ENCODE results near the gene CUEDC1. TPM values are rescaled to one million over a fixed set of nuclear protein-coding genes. Genes with fewer than 3 reads are reported as not detected.

Gene CUEDC1
- total RNA-seq, 1 donor from 2014 or later: 76.1 TPM

DNA sequence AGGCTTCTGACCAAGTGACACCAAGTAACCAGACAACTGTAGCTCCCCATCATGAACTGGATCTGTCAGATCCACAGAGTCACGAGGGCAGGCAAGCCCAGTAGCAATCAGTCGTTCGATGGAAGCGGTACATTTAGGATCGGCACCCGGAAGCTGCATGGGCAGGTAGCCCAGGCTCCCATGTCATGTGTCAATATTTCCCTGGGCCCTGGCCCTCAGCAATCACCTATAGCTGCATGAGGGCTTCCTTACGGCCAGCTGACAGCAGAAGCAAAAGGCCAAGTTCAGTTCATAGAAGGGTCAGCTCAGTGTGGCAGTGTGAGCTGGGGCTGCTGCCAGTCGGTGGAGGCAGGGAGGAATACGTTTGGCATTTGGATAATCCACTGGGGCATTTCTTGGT, 137.1 kb downstream of the CUEDC1 start:
- H3K4me3 ChIP-seq: no peak overlapping the region
- intact Hi-C loops (cut with DNase I): no loop called here

DNA sequence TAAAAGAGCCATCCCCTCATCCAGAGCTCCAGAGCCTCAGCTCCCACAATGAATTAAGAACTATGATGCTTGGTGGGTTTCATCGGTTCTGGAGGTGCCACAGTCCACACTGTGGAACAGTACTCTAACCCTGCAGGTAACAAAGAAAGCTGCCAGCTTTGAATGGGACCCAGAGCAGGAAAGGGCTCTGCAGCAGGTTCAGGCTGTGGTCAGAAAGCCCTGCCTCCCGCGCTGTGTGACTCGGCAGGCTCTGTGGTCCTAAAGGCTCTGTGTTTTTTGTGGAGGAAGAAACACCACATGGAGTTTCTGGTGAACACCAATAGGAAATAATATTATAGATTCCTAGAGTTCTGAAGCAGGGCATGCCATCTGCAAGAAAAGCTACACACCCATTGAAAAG, 137.9 kb downstream of the CUEDC1 start:
- Histone ChIP-seq H3K9me3 (no peaks in the 10 kb centered on the region), H3K36me3 (no peaks in the 10 kb centered on the region), H3K27ac (no peak overlapping the region), H3K4me1 (no peaks in the 10 kb centered on the region), H3K4me3 (no peak overlapping the region), H3K27me3 (no peaks in the 10 kb centered on the region)
- intact Hi-C loops (cut with DNase I): no loop called here
- TF ChIP-seq, protein P1, sequence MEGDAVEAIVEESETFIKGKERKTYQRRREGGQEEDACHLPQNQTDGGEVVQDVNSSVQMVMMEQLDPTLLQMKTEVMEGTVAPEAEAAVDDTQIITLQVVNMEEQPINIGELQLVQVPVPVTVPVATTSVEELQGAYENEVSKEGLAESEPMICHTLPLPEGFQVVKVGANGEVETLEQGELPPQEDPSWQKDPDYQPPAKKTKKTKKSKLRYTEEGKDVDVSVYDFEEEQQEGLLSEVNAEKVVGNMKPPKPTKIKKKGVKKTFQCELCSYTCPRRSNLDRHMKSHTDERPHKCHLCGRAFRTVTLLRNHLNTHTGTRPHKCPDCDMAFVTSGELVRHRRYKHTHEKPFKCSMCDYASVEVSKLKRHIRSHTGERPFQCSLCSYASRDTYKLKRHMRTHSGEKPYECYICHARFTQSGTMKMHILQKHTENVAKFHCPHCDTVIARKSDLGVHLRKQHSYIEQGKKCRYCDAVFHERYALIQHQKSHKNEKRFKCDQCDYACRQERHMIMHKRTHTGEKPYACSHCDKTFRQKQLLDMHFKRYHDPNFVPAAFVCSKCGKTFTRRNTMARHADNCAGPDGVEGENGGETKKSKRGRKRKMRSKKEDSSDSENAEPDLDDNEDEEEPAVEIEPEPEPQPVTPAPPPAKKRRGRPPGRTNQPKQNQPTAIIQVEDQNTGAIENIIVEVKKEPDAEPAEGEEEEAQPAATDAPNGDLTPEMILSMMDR (IDR thresholded peaks at IDR 0.05): no peak
- no peak for DNase-seq (ENCODE audit: low spot score in 2 of 2)

More for the DNA sequence above, 137.1 kb downstream of the CUEDC1 start:
- Histone ChIP-seq H3K27me3 (no peaks in the 10 kb centered on the region), H3K36me3 (no peaks in the 10 kb centered on the region), H3K27ac (no peak overlapping the region), H3K4me1 (no peaks in the 10 kb centered on the region), H3K9me3 (no peaks in the 10 kb centered on the region)
- DNase-seq (ENCODE audit: low spot score in 2 of 2): no peak
- TF ChIP-seq, protein P1 (IDR thresholded peaks at IDR 0.05): no peak

DNA sequence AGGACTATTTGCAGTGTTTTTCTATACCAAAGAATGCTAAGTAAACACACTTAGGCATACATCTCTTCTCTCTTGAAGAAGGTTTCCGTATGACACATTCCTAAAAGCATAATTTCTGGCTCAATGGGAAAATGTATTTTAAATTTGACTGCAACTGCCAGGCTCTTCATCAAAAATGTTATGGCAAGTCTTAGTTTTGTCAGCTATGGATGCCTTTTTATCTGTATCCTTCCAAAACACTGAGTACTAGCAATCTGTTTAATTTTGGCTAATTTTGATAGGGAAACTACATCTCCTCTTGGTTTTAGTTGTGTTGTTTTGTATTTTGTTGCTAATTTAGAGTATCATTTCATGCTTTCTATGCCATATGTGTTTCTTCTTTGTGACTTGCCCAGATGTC, 140.8 kb downstream of the CUEDC1 start:
- Histone ChIP-seq H3K27ac (no peak overlapping the region), H3K4me3 (no peak overlapping the region), H3K9me3 (no peaks in the 10 kb centered on the region), H3K4me1 (peaks cover 0 to 13% of the 10 kb centered on the region in 2 donors), H3K36me3 (no peaks in the 10 kb centered on the region), H3K27me3 (no peaks in the 10 kb centered on the region)
- intact Hi-C loops (cut with DNase I): no loop called here
- TF ChIP-seq, protein P1 (IDR thresholded peaks at IDR 0.05): no peak
- DNase-seq (ENCODE audit: low spot score in 2 of 2): no peak

DNA sequence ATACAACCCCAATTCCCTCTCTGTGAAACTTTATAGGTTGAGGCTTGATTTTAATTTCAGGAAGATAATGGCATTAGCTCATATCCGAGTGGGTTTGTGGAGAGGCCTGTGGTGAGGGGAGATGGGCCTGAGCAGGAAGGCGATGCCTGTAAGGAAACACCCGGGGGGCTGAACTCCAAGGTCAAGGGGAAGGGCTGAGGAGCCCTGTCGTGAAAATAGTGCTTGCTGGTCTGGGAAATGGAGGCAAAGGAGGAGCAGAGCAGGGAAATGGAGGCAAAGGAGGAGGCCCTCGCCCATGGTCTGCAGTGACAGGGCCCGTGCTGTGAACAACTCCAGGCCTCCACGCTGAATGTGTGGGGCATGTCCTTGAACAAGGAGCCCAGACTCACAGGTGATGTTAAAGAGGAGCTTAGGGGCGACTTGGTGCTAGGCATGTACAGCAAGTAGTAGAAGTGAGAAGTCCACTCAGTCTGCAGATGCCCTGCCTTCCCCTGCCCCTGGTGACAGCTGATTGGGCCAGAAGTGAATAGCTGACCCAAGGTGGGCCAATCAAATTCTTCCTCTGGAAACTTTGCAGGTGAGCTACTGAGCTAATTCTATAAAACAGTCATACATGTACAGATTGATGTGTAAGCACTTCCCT, 143.5 kb downstream of the CUEDC1 start:
- no peak for DNase-seq (ENCODE audit: low spot score in 2 of 2)
- Histone ChIP-seq H3K27ac (peak overlapping the region in 1 of 2 donors; percentile 62), H3K36me3 (no peaks in the 10 kb centered on the region), H3K27me3 (no peaks in the 10 kb centered on the region), H3K4me3 (peak overlapping the region; percentile 34 to 58), H3K9me3 (no peaks in the 10 kb centered on the region), H3K4me1 (peaks cover 0 to 13% of the 10 kb centered on the region in 2 donors)
- TF ChIP-seq, protein P1 (IDR thresholded peaks at IDR 0.05): no peak
- intact Hi-C loops (cut with DNase I): no loop called here

Other genes starting within 250 kb of the CUEDC1 start
- gene CCDC182, start 210.1 kb downstream of the CUEDC1 start, total RNA-seq: not detected
- gene MRPS23, start 105.4 kb downstream of the CUEDC1 start, total RNA-seq: 2.0 TPM
- gene VEZF1, start 32.8 kb upstream of the CUEDC1 start, total RNA-seq: 47.4 TPM
- gene SRSF1, start 51.8 kb upstream of the CUEDC1 start, total RNA-seq: 89.4 TPM
- gene DYNLL2, start 128.0 kb upstream of the CUEDC1 start, total RNA-seq: 15.3 TPM
- not detected for gene OR4D1, start 193.0 kb upstream of the CUEDC1 start, total RNA-seq
- not detected for gene OR4D2, start 211.6 kb upstream of the CUEDC1 start, total RNA-seq
- not detected for gene EPX, start 237.3 kb upstream of the CUEDC1 start, total RNA-seq